CD4-positive, alpha-beta T cell treated with Interleukin-15 for 1 hour (primary cell): ENCODE results near the gene LUC7L3.
A peak's percentile ranks its signal among the peaks of the same experiment; 100 is the strongest.
"Not testable (repeated sequence)": the region's sequence is repeated elsewhere in the genome, so short reads cannot be mapped to it uniquely, and the experiment has no call there.

Experiments used
- DNase-seq: peaks from one replicate; pipeline ENCODE4 v3.0.0-alpha.2; 2020

LUC7L3 gene, protein sequence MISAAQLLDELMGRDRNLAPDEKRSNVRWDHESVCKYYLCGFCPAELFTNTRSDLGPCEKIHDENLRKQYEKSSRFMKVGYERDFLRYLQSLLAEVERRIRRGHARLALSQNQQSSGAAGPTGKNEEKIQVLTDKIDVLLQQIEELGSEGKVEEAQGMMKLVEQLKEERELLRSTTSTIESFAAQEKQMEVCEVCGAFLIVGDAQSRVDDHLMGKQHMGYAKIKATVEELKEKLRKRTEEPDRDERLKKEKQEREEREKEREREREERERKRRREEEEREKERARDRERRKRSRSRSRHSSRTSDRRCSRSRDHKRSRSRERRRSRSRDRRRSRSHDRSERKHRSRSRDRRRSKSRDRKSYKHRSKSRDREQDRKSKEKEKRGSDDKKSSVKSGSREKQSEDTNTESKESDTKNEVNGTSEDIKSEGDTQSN

DNA sequence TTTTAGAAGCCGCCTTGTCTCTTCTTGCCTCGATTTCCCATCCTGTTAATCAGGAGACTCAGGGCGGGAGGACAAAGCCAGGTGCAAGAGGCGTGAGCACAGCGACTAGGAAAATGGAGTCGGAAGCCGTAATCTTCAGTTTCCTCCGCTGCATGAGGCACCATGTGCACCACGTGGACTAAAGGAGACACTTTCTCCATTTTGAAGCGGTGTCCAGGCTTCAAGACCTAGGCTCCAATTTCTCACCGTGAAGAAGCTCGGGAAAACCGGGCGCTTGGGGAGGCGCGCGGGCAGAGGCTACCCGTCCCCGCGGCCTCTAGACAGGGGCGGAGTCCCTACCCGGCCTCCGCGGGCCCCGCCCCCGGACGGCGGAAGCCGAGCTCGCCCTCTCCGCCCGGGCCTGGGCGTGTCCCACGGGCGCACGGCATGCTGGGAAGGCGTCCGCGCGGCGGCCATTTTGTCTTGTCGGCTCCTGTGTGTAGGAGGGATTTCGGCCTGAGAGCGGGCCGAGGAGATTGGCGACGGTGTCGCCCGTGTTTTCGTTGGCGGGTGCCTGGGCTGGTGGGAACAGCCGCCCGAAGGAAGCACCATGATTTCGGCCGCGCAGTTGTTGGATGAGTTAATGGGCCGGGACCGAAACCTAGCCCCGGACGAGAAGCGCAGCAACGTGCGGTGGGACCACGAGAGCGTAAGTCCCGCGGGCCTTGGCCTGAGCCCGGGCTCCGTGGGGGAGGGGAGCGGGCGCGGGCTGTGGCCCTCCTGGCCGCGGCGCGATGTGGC, at the start of gene LUC7L3:
TSS of gene LUC7L3 (plus strand) at position 460 of the 780 bp plus-strand sequence. CDS start at position 590, 130 bp downstream.
- peak; percentile 91 for DNase-seq

DNA sequence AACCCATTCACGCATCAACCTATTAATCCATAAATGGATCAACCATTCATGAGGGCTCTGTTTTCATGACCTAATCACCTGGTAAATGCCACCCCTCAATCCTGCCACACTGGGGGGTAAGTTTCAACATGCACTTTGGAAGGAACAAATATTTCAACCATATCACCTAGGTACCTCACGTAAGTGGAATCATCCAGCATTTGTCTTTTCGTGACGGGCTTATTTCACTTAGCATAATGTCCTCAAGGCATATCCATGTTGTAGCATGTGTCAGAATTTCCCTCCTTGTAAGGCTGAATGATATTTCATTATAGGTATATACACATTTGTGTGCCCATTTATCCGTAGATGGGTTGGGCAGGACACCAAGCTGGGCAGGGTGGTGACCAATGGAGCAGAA, 47.3 kb upstream of the LUC7L3 start:
- DNase-seq: no peak

DNA sequence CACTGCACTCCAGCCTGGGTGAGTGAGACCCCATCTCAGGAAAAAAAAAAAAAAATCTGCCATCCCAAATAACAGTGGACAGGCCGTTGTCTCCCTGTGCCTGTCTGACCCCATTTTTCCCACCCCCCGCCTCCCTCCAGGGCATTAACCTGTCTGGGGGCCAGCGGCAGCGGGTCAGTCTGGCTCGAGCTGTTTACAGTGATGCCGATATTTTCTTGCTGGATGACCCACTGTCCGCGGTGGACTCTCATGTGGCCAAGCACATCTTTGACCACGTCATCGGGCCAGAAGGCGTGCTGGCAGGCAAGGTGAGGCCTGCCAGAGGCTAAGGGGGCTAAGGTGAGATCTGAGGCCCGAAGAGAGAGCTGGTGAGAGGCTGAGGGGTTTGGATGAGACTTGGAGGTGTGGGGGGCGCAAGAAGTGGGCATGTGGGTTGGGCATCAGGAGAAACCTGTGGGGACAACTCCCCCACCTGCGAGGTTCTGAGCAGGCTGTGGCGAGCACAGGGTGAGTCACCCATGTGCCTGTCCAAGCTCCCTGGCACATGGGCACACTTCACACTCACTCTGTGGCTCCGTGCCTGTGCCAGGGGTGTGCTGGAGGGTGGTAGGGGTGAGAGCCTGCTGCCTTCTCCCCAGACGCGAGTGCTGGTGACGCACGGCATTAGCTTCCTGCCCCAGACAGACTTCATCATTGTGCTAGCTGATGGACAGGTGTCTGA, 46.4 kb upstream of the LUC7L3 start:
- no peak for DNase-seq

DNA sequence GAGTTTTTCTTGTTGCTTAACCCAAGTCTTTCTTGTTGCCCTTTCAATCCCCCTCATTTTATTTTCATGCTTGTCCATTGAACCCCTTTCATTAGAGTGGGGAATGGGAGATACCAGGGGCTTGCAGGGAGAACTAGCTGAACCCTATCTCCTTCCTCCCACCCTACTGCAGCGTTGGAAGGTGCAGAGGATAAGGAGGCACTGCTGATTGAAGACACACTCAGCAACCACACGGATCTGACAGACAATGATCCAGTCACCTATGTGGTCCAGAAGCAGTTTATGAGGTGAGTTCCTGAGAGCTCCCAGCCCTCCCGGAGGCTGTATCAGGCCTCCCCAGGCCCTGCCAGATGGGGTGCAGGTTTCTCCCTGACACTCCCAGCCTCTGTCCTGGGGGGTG, 44.2 kb upstream of the LUC7L3 start:
- DNase-seq: no peak

DNA sequence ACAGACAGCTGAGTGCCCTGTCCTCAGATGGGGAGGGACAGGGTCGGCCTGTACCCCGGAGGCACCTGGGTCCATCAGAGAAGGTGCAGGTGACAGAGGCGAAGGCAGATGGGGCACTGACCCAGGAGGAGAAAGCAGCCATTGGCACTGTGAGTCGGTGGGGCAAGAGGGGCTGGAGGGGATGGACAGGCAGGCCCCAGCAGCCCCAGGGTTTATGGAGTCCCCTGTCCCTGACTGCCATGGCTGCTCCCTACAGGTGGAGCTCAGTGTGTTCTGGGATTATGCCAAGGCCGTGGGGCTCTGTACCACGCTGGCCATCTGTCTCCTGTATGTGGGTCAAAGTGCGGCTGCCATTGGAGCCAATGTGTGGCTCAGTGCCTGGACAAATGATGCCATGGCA, 43.8 kb upstream of the LUC7L3 start:
- DNase-seq: no peak

DNA sequence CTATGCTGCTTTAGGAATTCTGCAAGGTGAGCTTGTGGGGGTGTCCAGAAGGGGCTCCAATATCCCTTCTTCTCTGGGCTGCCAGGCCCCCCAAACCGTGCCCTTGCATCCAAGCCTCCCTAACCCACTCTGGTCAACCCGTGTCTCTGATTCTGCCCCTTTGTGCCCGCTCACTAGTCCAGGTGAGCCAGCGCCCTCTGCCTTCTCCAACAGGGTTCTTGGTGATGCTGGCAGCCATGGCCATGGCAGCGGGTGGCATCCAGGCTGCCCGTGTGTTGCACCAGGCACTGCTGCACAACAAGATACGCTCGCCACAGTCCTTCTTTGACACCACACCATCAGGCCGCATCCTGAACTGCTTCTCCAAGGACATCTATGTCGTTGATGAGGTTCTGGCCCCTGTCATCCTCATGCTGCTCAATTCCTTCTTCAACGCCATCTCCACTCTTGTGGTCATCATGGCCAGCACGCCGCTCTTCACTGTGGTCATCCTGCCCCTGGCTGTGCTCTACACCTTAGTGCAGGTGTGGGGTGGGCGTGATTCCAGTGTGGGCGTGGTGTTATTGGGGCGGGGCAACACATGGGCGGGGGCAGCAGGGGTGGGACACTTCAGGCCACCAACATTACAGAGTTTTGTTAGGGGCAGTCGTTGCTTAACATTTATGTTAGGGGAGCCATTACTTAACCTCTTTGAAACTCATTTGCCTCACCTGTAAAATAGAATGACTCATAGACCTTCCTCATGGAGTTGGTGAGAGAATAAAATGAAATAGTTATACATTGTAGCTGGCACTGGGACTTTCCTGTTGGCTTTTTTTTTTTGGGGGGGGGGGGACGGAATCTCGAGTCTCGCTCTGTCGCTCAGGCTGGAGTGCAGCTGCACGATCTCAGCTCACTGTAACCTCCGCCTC, 43.1 kb upstream of the LUC7L3 start:
- no peak for DNase-seq

DNA sequence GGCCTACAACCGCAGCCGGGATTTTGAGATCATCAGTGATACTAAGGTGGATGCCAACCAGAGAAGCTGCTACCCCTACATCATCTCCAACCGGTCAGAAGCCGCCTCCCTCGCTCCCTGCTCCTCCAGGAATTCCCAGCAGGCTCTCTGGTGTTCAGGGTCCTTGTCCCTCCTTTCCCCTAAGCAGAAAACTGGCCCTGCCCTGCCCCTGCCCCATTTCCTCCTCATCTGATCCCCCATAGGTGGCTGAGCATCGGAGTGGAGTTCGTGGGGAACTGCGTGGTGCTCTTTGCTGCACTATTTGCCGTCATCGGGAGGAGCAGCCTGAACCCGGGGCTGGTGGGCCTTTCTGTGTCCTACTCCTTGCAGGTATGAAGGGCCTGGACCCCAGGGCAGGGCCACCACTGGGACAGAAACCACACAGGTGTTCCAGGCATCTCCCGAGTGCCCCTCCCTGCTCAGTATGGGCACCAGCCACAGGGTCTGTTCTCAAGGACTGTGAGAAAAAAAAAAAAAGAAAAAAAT, 41.5 kb upstream of the LUC7L3 start:
- DNase-seq: no peak

DNA sequence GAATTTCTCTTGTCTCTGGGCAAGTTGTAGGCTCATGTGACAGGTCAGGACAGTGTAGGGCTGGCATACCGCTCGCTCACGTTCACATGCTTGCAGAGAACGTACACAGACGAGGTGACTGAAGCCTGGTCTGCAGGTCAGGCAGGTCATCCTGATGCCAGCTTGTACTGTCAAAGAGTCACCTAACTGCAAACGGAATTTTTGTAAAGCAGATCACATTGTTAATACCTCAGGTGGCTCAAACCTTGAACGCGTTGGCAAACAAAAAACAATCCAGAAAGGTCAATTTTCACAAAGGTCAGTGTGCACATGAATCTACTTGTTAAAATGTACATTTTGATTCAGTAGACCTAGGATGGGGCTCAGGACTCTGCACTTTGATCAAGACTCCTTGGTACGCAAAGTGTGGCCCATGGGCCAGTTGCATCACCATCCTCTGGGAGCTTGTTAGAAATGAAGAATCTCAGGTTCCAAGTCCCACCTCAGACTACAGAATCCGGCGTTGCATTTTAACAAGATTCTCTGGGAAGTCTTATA, 40.3 kb upstream of the LUC7L3 start:
- DNase-seq: no peak

DNA sequence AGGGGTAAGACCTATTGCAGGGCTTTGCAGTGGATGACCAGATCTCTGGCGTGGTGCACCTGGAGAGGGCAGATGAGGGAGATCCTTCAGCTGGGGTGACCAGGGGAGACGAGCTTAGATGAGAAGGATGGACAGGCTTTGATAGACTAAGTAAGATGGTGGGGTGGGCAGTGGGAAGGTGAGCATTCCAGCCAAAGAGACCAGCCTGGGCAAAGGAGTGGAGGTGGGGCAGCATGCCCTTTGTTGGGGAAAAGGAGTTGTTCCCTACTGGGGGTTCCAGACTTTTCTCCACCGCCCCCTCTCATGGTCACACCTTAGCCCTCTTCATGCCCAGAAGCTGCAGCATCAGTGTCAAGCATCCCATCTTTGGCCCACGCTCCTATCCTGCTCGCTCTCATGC, 39.3 kb upstream of the LUC7L3 start:
- no peak for DNase-seq

DNA sequence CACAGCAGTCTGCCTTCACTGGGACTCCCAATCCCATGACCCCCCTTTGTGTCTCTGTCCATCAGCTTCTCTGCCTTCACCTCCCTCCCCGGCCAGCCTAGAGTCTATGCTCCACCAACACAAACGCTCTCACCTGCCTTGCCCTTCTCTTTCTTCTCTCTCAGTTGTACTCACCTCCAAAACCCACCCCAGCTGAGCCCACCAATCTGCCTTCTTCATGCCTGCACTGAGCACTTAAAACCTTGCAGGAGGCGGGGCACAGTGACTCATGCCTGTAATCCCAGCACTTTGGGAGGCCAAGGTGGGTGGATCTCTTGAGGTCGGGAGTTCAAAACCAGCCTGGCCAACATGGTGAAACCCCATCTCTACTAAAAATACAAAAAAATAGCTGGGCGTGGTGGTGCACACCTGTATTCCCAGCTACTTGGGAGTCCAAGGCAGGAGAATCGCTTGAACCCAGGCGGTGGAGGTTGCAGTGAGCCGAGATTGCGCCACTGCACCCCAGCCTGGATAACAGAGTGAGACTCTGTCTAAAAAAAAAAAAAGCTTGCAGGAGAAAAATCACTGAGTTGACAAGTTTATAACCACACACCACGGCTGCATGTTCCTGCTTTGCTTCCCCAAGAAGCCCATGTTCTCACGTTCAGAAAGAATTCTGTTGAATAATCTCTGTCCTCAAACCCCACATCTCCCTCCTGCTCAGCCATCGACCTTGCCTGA, 38.7 kb upstream of the LUC7L3 start:
- not testable (repeated sequence) for DNase-seq

DNA sequence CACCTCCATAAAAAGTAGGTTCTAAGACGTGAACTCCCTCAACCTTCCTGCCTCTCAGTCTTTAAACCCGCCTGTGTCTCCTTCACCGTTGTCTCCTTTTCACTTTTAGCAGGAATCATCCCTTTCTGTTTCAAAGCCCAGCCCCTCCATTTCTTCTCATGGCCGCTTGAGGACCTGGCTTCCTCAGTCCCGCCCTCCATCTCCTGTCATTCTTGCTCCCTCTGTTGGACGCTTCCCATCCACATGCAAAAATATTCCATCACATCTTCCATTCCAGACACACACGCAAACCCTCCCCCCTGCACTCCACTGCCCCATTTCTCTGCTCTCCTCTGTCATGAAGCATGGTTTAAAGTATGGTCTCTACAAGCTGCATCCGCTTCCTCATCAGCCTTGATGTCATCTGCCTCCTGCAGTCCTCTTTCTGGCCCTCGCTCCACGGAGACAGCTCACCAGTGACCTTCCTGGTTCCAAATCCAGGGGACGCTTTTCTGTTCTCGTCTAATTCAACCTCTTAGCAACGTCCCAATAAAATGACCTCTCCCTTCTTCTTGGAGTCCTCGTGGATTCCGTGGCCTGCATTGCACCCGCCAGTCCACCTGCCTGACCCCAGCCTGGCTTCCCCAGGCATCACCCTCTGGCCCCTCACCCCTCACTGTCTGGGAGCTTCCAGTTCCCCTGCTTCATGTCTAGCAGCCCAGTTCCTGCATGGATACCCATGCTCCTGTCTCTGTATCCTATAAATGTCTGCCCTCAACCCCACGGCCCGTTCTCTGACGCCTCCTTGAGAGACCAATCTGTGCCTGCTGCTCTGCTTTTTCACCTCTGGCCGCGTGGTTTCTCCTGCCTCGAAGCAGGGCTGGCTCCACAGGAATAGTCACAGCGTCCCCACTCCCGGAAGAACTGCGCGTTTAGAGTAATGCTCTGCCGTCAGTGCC, 37.9 kb upstream of the LUC7L3 start:
- DNase-seq: peak; percentile 32

DNA sequence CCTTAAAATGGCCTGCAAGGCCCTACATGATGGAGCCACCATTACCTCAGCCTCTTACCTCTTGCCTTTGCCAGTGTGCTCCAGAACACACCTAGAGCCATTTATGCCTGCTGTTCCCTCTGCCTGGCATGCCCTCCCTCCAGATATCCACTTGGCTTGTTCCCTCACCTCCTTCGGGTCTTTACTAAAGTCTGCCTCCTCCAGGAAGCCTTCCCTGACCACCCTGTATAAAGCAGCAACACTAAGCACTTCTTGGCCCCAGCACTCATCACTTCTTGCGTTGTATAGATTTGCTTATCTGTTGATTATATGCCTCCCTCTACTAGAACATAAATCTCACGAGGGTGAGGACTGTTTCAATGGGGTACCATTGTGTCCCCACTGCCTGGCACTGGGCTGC, 37.0 kb upstream of the LUC7L3 start:
- DNase-seq: no peak

DNA sequence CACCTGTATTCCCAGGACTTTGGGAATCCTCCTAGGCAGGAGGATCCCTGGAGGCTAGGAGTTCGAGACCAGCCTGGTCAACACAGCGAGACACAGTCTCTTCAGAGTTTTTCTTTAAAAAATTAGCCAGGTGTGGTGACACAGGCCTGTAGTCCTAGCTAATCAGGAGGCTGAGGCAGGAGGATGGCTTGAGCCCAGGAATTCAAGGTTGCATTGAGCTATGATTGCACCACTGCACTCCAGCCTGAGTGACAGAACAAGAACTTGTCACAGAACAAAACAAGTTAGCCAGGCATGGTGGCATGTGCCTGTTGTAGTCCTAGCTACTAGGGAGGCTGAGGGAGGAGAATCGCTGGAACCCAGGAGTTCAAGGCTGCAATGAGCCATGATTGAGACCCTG, 36.5 kb upstream of the LUC7L3 start:
- DNase-seq: no peak

DNA sequence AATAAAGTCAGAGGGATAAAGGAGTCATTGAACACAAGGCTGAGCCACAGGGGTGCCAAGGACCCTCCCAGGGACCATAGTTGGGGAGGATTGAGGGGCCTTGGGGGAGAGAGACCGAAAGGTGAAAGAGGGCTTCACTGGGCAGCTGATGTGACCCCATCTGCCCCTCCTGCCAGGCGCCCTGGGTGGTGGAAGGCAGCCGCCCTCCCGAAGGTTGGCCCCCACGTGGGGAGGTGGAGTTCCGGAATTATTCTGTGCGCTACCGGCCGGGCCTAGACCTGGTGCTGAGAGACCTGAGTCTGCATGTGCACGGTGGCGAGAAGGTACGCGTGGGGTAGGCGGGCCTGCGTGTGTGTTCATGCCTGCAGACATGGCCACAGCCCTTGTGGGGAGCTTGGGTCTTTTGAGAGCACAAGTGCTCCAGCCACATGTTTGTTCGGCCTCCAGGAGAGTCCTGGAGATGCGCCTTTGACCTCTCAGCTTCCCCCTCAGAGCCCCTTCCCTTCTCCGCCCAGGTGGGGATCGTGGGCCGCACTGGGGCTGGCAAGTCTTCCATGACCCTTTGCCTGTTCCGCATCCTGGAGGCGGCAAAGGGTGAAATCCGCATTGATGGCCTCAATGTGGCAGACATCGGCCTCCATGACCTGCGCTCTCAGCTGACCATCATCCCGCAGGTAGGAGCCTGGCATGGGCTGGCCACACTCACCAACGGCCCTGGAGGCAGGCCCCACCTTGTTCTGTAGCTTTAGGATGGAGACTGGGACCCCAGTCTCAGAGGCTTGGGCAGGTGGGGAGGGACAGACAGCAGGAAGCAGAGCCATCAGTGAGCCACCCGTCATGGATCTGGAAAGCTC, 35.7 kb upstream of the LUC7L3 start:
- DNase-seq: no peak

DNA sequence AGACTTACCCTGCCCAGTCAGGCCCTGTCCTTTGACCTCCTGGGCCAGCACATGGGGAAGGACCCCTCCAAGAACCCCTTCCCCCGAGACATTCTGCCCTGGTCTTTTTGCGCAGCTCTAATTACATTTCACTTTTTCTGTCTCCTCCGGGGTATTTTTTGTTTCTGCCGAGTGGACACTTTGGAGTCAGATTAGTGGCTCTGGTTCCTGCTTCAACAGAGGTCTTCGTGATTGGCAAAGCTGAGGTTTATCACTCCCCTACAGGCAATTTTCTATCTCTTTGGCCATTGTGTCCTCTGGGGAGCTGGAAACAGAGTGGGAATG, 35.2 kb upstream of the LUC7L3 start:
- no peak for DNase-seq

DNA sequence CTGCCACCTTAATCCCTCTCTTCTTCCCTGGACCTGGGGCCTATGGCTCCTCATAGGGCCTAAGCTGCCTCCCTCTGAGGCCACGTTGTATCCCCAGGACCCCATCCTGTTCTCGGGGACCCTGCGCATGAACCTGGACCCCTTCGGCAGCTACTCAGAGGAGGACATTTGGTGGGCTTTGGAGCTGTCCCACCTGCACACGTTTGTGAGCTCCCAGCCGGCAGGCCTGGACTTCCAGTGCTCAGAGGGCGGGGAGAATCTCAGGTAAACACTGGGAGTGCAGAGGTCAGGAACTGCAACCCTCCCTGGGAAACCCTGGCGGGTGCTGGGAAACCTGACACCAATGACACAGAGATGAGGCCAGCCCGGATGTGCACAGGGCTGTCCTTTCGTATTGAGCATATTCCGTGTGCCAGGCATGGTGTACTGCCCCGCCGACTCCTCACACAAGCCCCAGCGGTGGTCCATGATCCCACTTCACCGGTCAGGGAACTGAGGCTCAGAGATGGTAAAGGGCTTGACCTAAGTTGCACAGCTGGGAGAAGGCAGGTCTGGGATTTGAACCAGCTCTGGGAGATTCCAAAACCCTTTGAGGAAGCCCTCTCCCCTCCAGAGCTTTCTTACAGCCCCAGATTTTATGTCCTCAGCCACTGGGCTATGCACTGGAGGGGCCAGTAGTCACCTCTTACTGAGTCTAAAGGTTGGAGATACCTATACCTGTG, 34.6 kb upstream of the LUC7L3 start:
- DNase-seq: no peak

DNA sequence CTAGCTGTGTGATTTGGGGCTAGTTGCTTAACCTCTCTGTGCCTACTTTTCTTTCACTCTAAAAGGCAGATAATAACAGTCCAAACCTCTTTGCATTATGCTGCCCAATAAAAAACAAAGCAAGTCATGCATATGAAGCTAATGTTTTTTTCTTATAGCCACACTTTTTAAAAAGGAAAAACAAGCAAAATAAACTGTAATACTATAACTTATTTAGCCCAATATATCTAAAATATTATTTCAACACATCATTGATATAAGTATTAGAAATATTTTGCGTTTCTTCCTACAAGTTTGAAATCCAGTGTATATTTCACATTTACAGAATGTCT, 34.1 kb upstream of the LUC7L3 start:
- no peak for DNase-seq

DNA sequence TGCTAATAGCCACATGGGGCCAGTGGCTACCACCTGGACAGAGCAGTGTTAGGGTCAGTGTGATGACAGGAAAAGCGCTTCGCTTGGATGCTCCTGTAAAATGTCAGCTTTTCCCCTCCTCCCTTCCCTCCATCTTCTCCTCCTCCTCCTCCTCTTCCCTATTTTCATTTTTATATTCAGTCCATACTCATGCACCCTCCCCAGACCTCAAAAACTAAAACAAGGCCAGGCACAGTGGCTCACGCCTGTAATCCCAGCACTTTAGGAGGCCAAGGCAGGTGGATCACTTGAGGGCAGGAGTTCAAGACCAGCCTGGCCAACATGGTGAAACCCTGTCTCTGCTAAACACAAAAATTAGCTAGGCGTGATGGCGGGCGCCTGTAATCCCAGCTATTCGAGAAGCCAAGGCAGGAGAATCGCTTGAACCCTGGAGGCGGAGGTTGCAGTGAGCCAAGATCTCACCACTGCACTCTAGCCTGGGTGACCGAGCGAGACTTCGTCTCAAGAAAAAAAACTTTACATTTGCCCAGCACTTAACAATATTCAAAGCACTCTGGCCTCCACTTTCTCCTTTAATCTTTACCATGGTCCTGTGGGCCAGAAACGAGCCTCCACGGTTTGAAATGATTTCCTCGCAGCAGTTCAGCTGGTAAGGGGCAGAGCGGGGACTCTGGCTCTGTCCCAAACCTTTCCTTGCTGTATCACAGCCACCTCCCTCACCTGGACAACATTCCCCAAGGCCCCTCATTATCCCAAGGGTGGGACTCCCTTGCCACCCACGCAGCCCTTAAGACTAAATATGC, 33.5 kb upstream of the LUC7L3 start:
- no peak for DNase-seq
